ENCODE data around the gene CENPA.
"Not testable (repeated sequence)": the region's sequence is repeated elsewhere in the genome, so short reads cannot be mapped to it uniquely, and the experiment has no call there.

CENPA gene

GRCh38 chr2:26792720-26793119, 6.9 kb downstream of the CENPA start:
- TF ChIP-seq CTCF (IDR thresholded peaks at IDR 0.05; ENCODE audit: low read depth, low read length) = no peak
- in situ Hi-C loops (cut with HindIII; ENCODE audit: low sequenced_read_pairs) = no loop called here
- H3K4me3 ChIP-seq (ENCODE audit: low read depth, low read length) = no peak overlapping the region
- DNase-seq (ENCODE audit: low read depth, low spot score) = no peak

GRCh38 chr2:26793518-26793917, 7.7 kb downstream of the CENPA start:
- DNase-seq (ENCODE audit: low read depth, low spot score) = no peak
- H3K4me3 ChIP-seq (ENCODE audit: low read depth, low read length) = no peak overlapping the region
- no peak for TF ChIP-seq CTCF (IDR thresholded peaks at IDR 0.05; ENCODE audit: low read depth, low read length)
- in situ Hi-C loops (cut with HindIII; ENCODE audit: low sequenced_read_pairs) = no loop called here

- in situ Hi-C loops (cut with HindIII; ENCODE audit: low sequenced_read_pairs); H3K4me3 ChIP-seq (ENCODE audit: low read depth, low read length); DNase-seq (ENCODE audit: low read depth, low spot score): not testable (repeated sequence)
Measured at GRCh38 chr2:26795135-26795534, 9.3 kb downstream of the CENPA start.

GRCh38 chr2:26801328-26801727, 15.5 kb downstream of the CENPA start:
- DNase-seq (ENCODE audit: low read depth, low spot score) = no peak
- TF ChIP-seq CTCF (IDR thresholded peaks at IDR 0.05; ENCODE audit: low read depth, low read length) = no peak
- H3K4me3 ChIP-seq (ENCODE audit: low read depth, low read length) = no peak overlapping the region
- in situ Hi-C loops (cut with HindIII; ENCODE audit: low sequenced_read_pairs) = no loop called here

GRCh38 chr2:26801796-26802195, 15.9 kb downstream of the CENPA start:
- no peak for DNase-seq (ENCODE audit: low read depth, low spot score)
- TF ChIP-seq CTCF (IDR thresholded peaks at IDR 0.05; ENCODE audit: low read depth, low read length) = no peak
- in situ Hi-C loops (cut with HindIII; ENCODE audit: low sequenced_read_pairs) = no loop called here
- no peak overlapping the region for H3K4me3 ChIP-seq (ENCODE audit: low read depth, low read length)

- peak; percentile 76 for DNase-seq (ENCODE audit: low read depth, low spot score)
- in situ Hi-C loops (cut with HindIII; ENCODE audit: low sequenced_read_pairs) = no loop called here
- no peak for TF ChIP-seq CTCF (IDR thresholded peaks at IDR 0.05; ENCODE audit: low read depth, low read length)
- H3K4me3 ChIP-seq (ENCODE audit: low read depth, low read length) = no peak overlapping the region
Measured at GRCh38 chr2:26805241-26805676, 19.4 kb downstream of the CENPA start.

GRCh38 chr2:26807788-26808460, 22.1 kb downstream of the CENPA start:
- DNase-seq (ENCODE audit: low read depth, low spot score) = no peak
- in situ Hi-C loops (cut with HindIII; ENCODE audit: low sequenced_read_pairs) = no loop called here
- TF ChIP-seq CTCF (IDR thresholded peaks at IDR 0.05; ENCODE audit: low read depth, low read length) = no peak
- no peak overlapping the region for H3K4me3 ChIP-seq (ENCODE audit: low read depth, low read length)
